HCT116 (cell line): ENCODE data around the gene FECH. TPM values are rescaled to one million over a fixed set of nuclear protein-coding genes. Genes with fewer than 3 reads are reported as not detected.

Experiments
- ATAC-seq: fragments of 200-7000 bp; cut with Tn5 transposase; 2 replicates; pipeline ENCODE4 v1.9.1; 2020; ENCODE audit warnings: mild to moderate bottlenecking, moderate library complexity
- BruUV-seq: library from RNA; stranded (reverse); fragments of 400-500 nt; replicated peaks from 2 replicates; lab custom pipeline; 2021; lab: Mats Ljungman, UMichigan
- CTCF ChIA-PET: fragments of 300-600 bp; sonication (Branson Sonifier 250); formaldehyde crosslinking; loops from one replicate; lab custom pipeline; 2021; ENCODE audit warnings: antibody characterized with exemption; lab: Charles Lee
- POLR2A ChIA-PET: fragments of 300-600, 350-600 bp; sonication (Branson Sonifier 250); formaldehyde crosslinking; loops from one replicate; lab custom pipeline; 2021; ENCODE audit warnings: antibody characterized with exemption; lab: Charles Lee
- RAD21 ChIA-PET, 2 experiments: fragments of 300-600 bp; sonication (Branson Sonifier 250); formaldehyde crosslinking; loops; one replicate each; lab custom pipeline; 2023; ENCODE audit warnings: low total read pairs in 2 of 2; ENCODE audit not compliant: uncharacterized antibody in 2 of 2, unreplicated experiment in 2 of 2, low non-redundant PET in 1 of 2; lab: Charles Lee
- DNase-seq: peaks from one replicate; pipeline ENCODE4 v3.0.0-alpha.2; 2010; ENCODE audit warnings: low read depth, low spot score
- H2AFZ ChIP-seq: fragments of 200-600 bp; shearing (Covaris generic), sonication (generic); 2 replicates; pipeline ENCODE4 v1.6.1; 2017; ENCODE audit warnings: low read depth, mixed run types, mixed read lengths, antibody characterized with exemption, low read length; ENCODE audit not compliant: poor library complexity, severe bottlenecking
- H3K27ac ChIP-seq: 2 replicates; pipeline ENCODE4 v1.5.1; 2012; ENCODE audit warnings: low read depth, low read length
- H3K27me3 ChIP-seq: fragments of 200-600 bp; sonication (generic); 2 replicates; pipeline ENCODE4 v1.6.1; 2016; ENCODE audit warnings: mixed run types, low read length, mixed read lengths; ENCODE audit not compliant: insufficient read depth
- H3K36me3 ChIP-seq, 2 experiments: fragments of 200-500 bp in 1 of 2; fragments of 200-600 bp in 1 of 2; sonication (Bioruptor generic) in 1 of 2; sonication (generic) in 1 of 2; 2 replicates each; pipeline versions ENCODE4 v1.5.1 to v1.6.1; 2014 to 2016; ENCODE audit warnings: low read length in 2 of 2, inconsistent platforms in 1 of 2, mixed read lengths in 1 of 2, mixed run types in 1 of 2; ENCODE audit not compliant: insufficient read depth in 2 of 2, control insufficient read depth in 1 of 2
- H3K4me1 ChIP-seq, 2 experiments: fragments of 200-600 bp in 1 of 2; sonication (generic) in 1 of 2; 2 replicates each; pipeline versions ENCODE4 v1.5.1 to v1.6.1; 2012 to 2017; ENCODE audit warnings: low read length in 2 of 2, inconsistent platforms in 1 of 2, mild to moderate bottlenecking in 1 of 2, mixed read lengths in 1 of 2, mixed run types in 1 of 2, moderate library complexity in 1 of 2; ENCODE audit not compliant: insufficient read depth in 2 of 2, control insufficient read depth in 1 of 2
- H3K4me2 ChIP-seq: fragments of 200-600 bp; sonication (generic); 2 replicates; pipeline ENCODE4 v1.6.1; 2017; ENCODE audit warnings: mixed run types, low read length, mixed read lengths
- H3K4me3 ChIP-seq, 2 experiments: fragments of 200-600 bp in 1 of 2; sonication (generic) in 1 of 2; replicated peaks in 1 of 2; 2 replicates each; pipeline ENCODE4 v1.5.1; 2011 to 2016; ENCODE audit warnings: low read length in 2 of 2, control low read depth in 1 of 2, low read depth in 1 of 2, mild to moderate bottlenecking in 1 of 2, mixed read lengths in 1 of 2, mixed run types in 1 of 2
- H3K79me2 ChIP-seq: fragments of 200-600 bp; sonication (generic); 2 replicates; pipeline ENCODE4 v1.6.1; 2017; ENCODE audit warnings: mild to moderate bottlenecking, mixed run types, low read length, moderate library complexity, mixed read lengths; ENCODE audit not compliant: insufficient read depth
- H3K9ac ChIP-seq: fragments of 200-600 bp; sonication (generic); 2 replicates; pipeline ENCODE4 v1.6.1; 2016; ENCODE audit warnings: low read length, mixed read lengths
- H3K9me2 ChIP-seq: fragments of 200-600 bp; sonication (generic), shearing (Covaris generic); 2 replicates; pipeline ENCODE4 v1.6.1; 2017; ENCODE audit warnings: mixed run types, mild to moderate bottlenecking, moderate library complexity; ENCODE audit not compliant: insufficient read depth
- H3K9me3 ChIP-seq, 2 experiments: fragments of 200-500 bp in 1 of 2; fragments of 200-600 bp in 1 of 2; sonication (Bioruptor generic) in 1 of 2; sonication (generic) in 1 of 2; 2 replicates each; pipeline ENCODE4 v1.6.1; 2014 to 2017; ENCODE audit warnings: low read length in 2 of 2, mixed read lengths in 2 of 2, inconsistent platforms in 1 of 2, low read depth in 1 of 2, mild to moderate bottlenecking in 1 of 2, mixed run types in 1 of 2, moderate library complexity in 1 of 2; ENCODE audit not compliant: control insufficient read depth in 1 of 2, insufficient read depth in 1 of 2
- H4K20me1 ChIP-seq: fragments of 200-600 bp; sonication (generic), shearing (Covaris generic); 2 replicates; pipeline ENCODE4 v1.6.1; 2017; ENCODE audit warnings: mixed run types, mild to moderate bottlenecking, moderate library complexity; ENCODE audit not compliant: insufficient read depth
- ATF3 ChIP-seq: IDR thresholded peaks from 2 replicates; pipeline ENCODE4 v1.6.1; 2012
- CBX3 ChIP-seq: IDR thresholded peaks from 2 replicates; pipeline ENCODE4 v1.6.1; 2012; ENCODE audit warnings: low read depth
- CEBPB ChIP-seq: IDR thresholded peaks from 2 replicates; pipeline ENCODE4 v1.6.1; 2012; ENCODE audit warnings: low read depth
- CTCF ChIP-seq, 3 experiments: fragments of 200-600 bp in 1 of 3; sonication (generic) in 1 of 3; IDR thresholded peaks in 2 of 3; conservative IDR thresholded peaks in 1 of 3; 2 replicates each; pipeline ENCODE4 v1.5.1; 2012 to 2017; ENCODE audit warnings: low read depth in 2 of 3, low read length in 2 of 3, antibody characterized with exemption in 1 of 3, borderline replicate concordance in 1 of 3, control low read depth in 1 of 3, mild to moderate bottlenecking in 1 of 3, mixed read lengths in 1 of 3, mixed run types in 1 of 3, moderate library complexity in 1 of 3; ENCODE audit not compliant: insufficient read depth in 1 of 3
- EZH2 ChIP-seq: fragments of 200-600 bp; sonication (generic); IDR thresholded peaks from 2 replicates; pipeline ENCODE4 v1.6.1; 2017; ENCODE audit warnings: antibody characterized with exemption, mixed run types
- FOSL1 ChIP-seq: IDR thresholded peaks from 2 replicates; pipeline ENCODE4 v1.6.1; 2012; ENCODE audit warnings: low read depth
- JUND ChIP-seq: IDR thresholded peaks from 2 replicates; pipeline ENCODE4 v1.6.1; 2012
- MAX ChIP-seq: IDR thresholded peaks from 2 replicates; pipeline ENCODE4 v1.6.1; 2012
- POLR2A ChIP-seq: IDR thresholded peaks from 2 replicates; pipeline ENCODE4 v1.7.0; 2011; ENCODE audit warnings: borderline replicate concordance; ENCODE audit not compliant: insufficient read depth, insufficient read length; ENCODE audit errors: extremely low read depth
- POLR2AphosphoS5 ChIP-seq: IDR thresholded peaks from 2 replicates; pipeline ENCODE4 v1.6.1; 2011; ENCODE audit warnings: mild to moderate bottlenecking, low read depth, low read length, moderate library complexity
- RAD21 ChIP-seq: IDR thresholded peaks from 2 replicates; pipeline ENCODE4 v1.6.1; 2012; ENCODE audit warnings: low read depth, mild to moderate bottlenecking
- REST ChIP-seq: IDR thresholded peaks from 2 replicates; pipeline ENCODE4 v1.6.1; 2012; ENCODE audit warnings: low read depth
- SIN3A ChIP-seq: IDR thresholded peaks from 2 replicates; pipeline ENCODE4 v1.6.1; 2012; ENCODE audit warnings: low read depth
- SRF ChIP-seq: IDR thresholded peaks from 2 replicates; pipeline ENCODE4 v1.6.1; 2012; ENCODE audit warnings: low read depth
- TCF7L2 ChIP-seq: IDR thresholded peaks from 2 replicates; pipeline ENCODE4 v1.7.0; 2011; ENCODE audit warnings: borderline replicate concordance, inconsistent platforms; ENCODE audit not compliant: insufficient read depth, insufficient read length; ENCODE audit errors: extremely low read depth
- ZBTB33 ChIP-seq: IDR thresholded peaks from 2 replicates; pipeline ENCODE4 v1.6.1; 2011; ENCODE audit warnings: mild to moderate bottlenecking, low read length, moderate library complexity; ENCODE audit not compliant: insufficient replicate concordance; ENCODE audit errors: extremely low read depth
- ZFX ChIP-seq: fragments of 450-650 bp; IDR thresholded peaks from 2 replicates; pipeline ENCODE4 v1.6.1; 2017
- ZNF274 ChIP-seq: fragments of 200-500 bp; sonication (Bioruptor generic); IDR thresholded peaks from 2 replicates; pipeline ENCODE4 v1.6.1; 2014; ENCODE audit warnings: mild to moderate bottlenecking, low read depth, low read length, inconsistent platforms
- intact Hi-C: fragments of 100-400 bp; cut with micrococcal nuclease; formaldehyde crosslinking; loops from 2 replicates; pipeline ENCODE4 v1.10.0; 2022
- total RNA-seq: library from RNA; stranded (reverse); gene quantifications from one replicate; pipeline ENCODE4 v1.2.1, GENCODE V29; 2021; ENCODE audit not compliant: unreplicated experiment

FECH gene
- total RNA-seq, 1 experiment from 2014 or later = 42.7 TPM

- Histone ChIP-seq H3K79me2 (peaks cover 9% of the 10 kb centered on the region; the same call in 1 of the 2 replicates), H3K4me1 (no peaks in the 10 kb centered on the region), H4K20me1 (no peaks in the 10 kb centered on the region), H3K9me3 (no peaks in the 10 kb centered on the region), H3K27ac (no peak overlapping the region), H3K4me2 (no peak overlapping the region), H3K4me3 (no peak overlapping the region), H2AFZ (no peak overlapping the region), H3K36me3 (peaks cover 62 to 87% of the 10 kb centered on the region in 2 experiments), H3K27me3 (no peaks in the 10 kb centered on the region), H3K9ac (no peak overlapping the region), H3K9me2 (no peaks in the 10 kb centered on the region)
- CTCF ChIA-PET = no interaction called here
- TF ChIP-seq ATF3 (no peak), CTCF (IDR thresholded peaks at IDR 0.05 in 2 of 3, conservative IDR thresholded peaks at IDR 0.05 in 1 of 3; ENCODE audit: borderline replicate concordance in 1 of 3, insufficient read depth in 1 of 3, low read depth in 2 of 3, low read length in 2 of 3) (no peak), FOSL1 (no peak), CEBPB (no peak), RAD21 (no peak), POLR2A (no peak), SRF (no peak), TCF7L2 (no peak), POLR2AphosphoS5 (no peak), EZH2 (no peak), CBX3 (no peak), ZFX (no peak), SIN3A (no peak), JUND (no peak), ZBTB33 (no peak), REST (no peak), MAX (no peak), ZNF274 (no peak)
- DNase-seq (no peak), ATAC-seq (no peak)
- intact Hi-C loops = no loop called here
- POLR2A ChIA-PET = no interaction called here
- no TSS peak for BruUV-seq
- RAD21 ChIA-PET = no interaction called here
Measured at GRCh38 chr18:57603871-57604270, 17.4 kb upstream of the FECH start.
